ENCODE measurements around the gene KLHL2.
"Not testable (repeated sequence)": the region's sequence is repeated elsewhere in the genome, so short reads cannot be mapped to it uniquely, and the experiment has no call there.

- not testable (repeated sequence) for TF ChIP-seq SP1 (IDR thresholded peaks at IDR 0.05); LEF1 (IDR thresholded peaks at IDR 0.05; ENCODE audit: borderline replicate concordance); ELF4 (IDR thresholded peaks at IDR 0.05); FOXA1 (IDR thresholded peaks at IDR 0.05)
Measured at GRCh38 chr4:165166872-165167271, 40.5 kb upstream of the KLHL2 start.

All from HEK293T (cell line).